HG02973 (cell line): ENCODE measurements around the gene CYTH4.
"Not testable (repeated sequence)": the region's sequence is repeated elsewhere in the genome, so short reads cannot be mapped to it uniquely, and the experiment has no call there.

Experiments used
- ATAC-seq: cut with Tn5 transposase; IDR thresholded peaks from one replicate; pipeline ENCODE4 v1.9.1; 2021; ENCODE audit warnings: moderate library complexity; ENCODE audit not compliant: unreplicated experiment

The CYTH4 gene

GRCh38 chr22:37245740-37246139, 36.6 kb upstream of the CYTH4 start:
- ATAC-seq = no peak

GRCh38 chr22:37248251-37248650, 34.1 kb upstream of the CYTH4 start:
- no peak for ATAC-seq

GRCh38 chr22:37249986-37250385, 32.3 kb upstream of the CYTH4 start:
- ATAC-seq = no peak

GRCh38 chr22:37251836-37252235, 30.5 kb upstream of the CYTH4 start:
- ATAC-seq = not testable (repeated sequence)

GRCh38 chr22:37253126-37253660, 29.1 kb upstream of the CYTH4 start:
- no peak for ATAC-seq

- ATAC-seq = no peak
These were observed 28.0 kb upstream of the CYTH4 start for GRCh38 chr22:37254209-37254866.

- ATAC-seq = no peak
These were observed 27.5 kb upstream of the CYTH4 start for GRCh38 chr22:37254867-37255233.

- ATAC-seq = no peak
These were observed 26.7 kb upstream of the CYTH4 start for GRCh38 chr22:37255558-37256006.

GRCh38 chr22:37256075-37256726, 26.1 kb upstream of the CYTH4 start:
- ATAC-seq = no peak

GRCh38 chr22:37258005-37258752, 24.1 kb upstream of the CYTH4 start:
- no peak for ATAC-seq

- no peak for ATAC-seq
These were observed 23.4 kb upstream of the CYTH4 start for GRCh38 chr22:37258753-37259401.

GRCh38 chr22:37259540-37260029, 22.7 kb upstream of the CYTH4 start:
- ATAC-seq = no peak

- ATAC-seq = no peak
These were observed 22.0 kb upstream of the CYTH4 start for GRCh38 chr22:37260155-37260795.

- no peak for ATAC-seq
These were observed 21.4 kb upstream of the CYTH4 start for GRCh38 chr22:37260901-37261336.

GRCh38 chr22:37262346-37262745, 20.0 kb upstream of the CYTH4 start:
- no peak for ATAC-seq

- no peak for ATAC-seq
These were observed 18.1 kb upstream of the CYTH4 start for GRCh38 chr22:37263966-37264887.

- ATAC-seq = no peak
These were observed 15.7 kb upstream of the CYTH4 start for GRCh38 chr22:37266581-37267134.

- ATAC-seq = peak; percentile 82
These were observed 15.1 kb upstream of the CYTH4 start for GRCh38 chr22:37267135-37267587.
